HG02588 (cell line): ENCODE data around the gene HSBP1.

ENCODE experiments used
- ATAC-seq: cut with Tn5 transposase; IDR thresholded peaks from one replicate; pipeline ENCODE4 v1.9.1; 2021; ENCODE audit warnings: mild to moderate bottlenecking, moderate library complexity; ENCODE audit not compliant: unreplicated experiment

HSBP1 gene

GRCh38 chr16:83835586-83836566 is 28.1 kb downstream of the HSBP1 start:
- no peak for ATAC-seq

GRCh38 chr16:83837566-83837965 is 29.8 kb downstream of the HSBP1 start:
- no peak for ATAC-seq

- ATAC-seq, result no peak
Observed at GRCh38 chr16:83838151-83838550, 30.4 kb downstream of the HSBP1 start.

GRCh38 chr16:83839561-83839960 is 31.8 kb downstream of the HSBP1 start:
- no peak for ATAC-seq

GRCh38 chr16:83840060-83840617 is 32.4 kb downstream of the HSBP1 start:
- no peak for ATAC-seq

- no peak for ATAC-seq
Observed at GRCh38 chr16:83842291-83842690, 34.5 kb downstream of the HSBP1 start.

GRCh38 chr16:83842756-83843507 is 35.2 kb downstream of the HSBP1 start:
- ATAC-seq, result no peak

GRCh38 chr16:83843657-83844056 is 35.9 kb downstream of the HSBP1 start:
- no peak for ATAC-seq

GRCh38 chr16:83845263-83845662 is 37.5 kb downstream of the HSBP1 start:
- ATAC-seq, result no peak

- ATAC-seq, result no peak
Observed at GRCh38 chr16:83847371-83848225, 39.8 kb downstream of the HSBP1 start.

- no peak for ATAC-seq
Observed at GRCh38 chr16:83849421-83849820, 41.6 kb downstream of the HSBP1 start.

GRCh38 chr16:83850947-83851346 is 43.2 kb downstream of the HSBP1 start:
- no peak for ATAC-seq

- no peak for ATAC-seq
Observed at GRCh38 chr16:83851473-83851872, 43.7 kb downstream of the HSBP1 start.

- no peak for ATAC-seq
Observed at GRCh38 chr16:83852774-83853173, 45.0 kb downstream of the HSBP1 start.

- ATAC-seq, result no peak
Observed at GRCh38 chr16:83853834-83854233, 46.1 kb downstream of the HSBP1 start.

GRCh38 chr16:83854420-83854819 is 46.6 kb downstream of the HSBP1 start:
- no peak for ATAC-seq

- no peak for ATAC-seq
Observed at GRCh38 chr16:83856792-83857191, 49.0 kb downstream of the HSBP1 start.

GRCh38 chr16:83859265-83859664 is 51.5 kb downstream of the HSBP1 start:
- no peak for ATAC-seq

GRCh38 chr16:83862661-83863060 is 54.9 kb downstream of the HSBP1 start:
- ATAC-seq, result no peak

GRCh38 chr16:83863682-83864081 is 55.9 kb downstream of the HSBP1 start:
- ATAC-seq, result no peak
